HG03159 (cell line): Measurements from ENCODE around the gene CCNA1.

Source experiments
- ATAC-seq: cut with Tn5 transposase; IDR thresholded peaks from one replicate; pipeline ENCODE4 v1.9.1; 2021; ENCODE audit warnings: mild to moderate bottlenecking, moderate library complexity; ENCODE audit not compliant: unreplicated experiment

Gene CCNA1

DNA sequence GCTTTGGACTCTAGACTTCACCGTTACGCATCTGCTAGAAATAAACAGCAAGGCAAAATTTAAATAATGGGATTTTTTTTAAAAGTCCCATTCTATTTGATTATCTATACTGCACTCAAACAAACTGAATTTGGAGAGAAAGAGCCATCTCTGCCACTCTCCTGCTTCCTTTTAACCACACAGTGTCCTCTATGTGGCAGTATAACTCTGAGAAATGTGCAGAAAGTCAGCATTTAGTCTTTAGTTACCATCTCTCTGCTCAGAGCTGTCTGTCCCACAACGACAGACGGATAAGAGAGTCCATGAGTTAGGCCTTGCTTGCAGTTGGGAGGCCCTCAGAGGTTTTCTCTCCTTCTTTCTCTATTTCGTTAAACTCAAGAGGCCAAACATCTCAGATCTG is 21.2 kb downstream of the CCNA1 start:
- ATAC-seq: no peak

DNA sequence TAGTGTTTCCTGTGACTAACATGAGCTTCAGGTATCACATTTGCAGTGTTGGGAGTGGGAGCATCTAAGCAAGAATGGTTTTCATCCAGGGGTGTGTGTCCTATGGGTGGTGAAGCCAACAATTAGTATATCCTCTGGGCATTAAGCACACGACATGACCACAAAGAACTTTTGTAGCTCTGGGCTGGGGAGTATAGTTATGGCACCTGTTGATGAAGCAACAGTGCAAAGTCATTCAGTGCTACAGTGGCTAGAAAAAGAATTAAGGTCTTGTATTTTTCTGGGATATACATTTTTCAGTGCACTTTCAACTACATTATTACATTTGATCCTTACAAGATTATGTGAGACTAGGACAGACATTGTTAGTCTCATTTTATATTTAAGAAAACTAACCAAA is 21.8 kb downstream of the CCNA1 start:
- no peak for ATAC-seq

DNA sequence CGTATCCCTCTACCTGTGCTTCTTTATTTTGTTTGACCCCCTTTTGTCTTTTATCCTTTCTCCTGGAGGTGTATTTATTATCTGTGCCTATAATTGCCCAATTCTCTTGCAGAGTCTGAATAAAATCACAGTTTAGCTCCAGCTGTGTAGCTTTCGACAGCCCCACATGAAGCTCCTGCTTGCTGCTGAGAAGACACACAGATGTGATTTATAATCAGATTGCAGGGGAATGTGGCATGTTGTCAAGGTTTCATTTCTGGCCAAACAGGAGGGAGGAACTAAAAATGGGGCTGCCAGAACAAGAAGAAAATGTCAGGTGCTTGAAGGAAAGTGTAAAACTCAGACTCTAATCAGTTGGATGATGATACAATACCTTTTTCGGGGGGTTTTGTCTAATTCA is 22.7 kb downstream of the CCNA1 start:
- no peak for ATAC-seq

DNA sequence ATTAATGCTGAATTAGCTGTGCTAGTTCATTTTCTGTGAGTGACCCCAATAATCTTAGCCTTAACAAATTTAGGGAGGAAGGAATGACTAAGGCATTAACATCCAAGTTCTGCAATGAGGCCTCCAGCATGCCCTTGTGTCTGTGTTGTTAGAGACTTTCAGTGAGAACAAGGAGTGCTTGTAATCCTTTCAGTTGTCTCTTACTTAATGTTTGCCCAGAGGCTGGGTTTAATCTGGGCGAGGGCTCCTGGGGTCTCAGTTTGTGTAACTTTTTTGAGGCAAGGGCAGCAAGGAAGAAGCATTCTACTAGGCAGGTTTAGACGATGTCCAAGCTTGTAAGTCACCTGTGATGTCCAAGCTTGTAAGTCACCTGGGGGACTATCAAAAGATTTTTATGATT is 24.3 kb downstream of the CCNA1 start:
- no peak for ATAC-seq

DNA sequence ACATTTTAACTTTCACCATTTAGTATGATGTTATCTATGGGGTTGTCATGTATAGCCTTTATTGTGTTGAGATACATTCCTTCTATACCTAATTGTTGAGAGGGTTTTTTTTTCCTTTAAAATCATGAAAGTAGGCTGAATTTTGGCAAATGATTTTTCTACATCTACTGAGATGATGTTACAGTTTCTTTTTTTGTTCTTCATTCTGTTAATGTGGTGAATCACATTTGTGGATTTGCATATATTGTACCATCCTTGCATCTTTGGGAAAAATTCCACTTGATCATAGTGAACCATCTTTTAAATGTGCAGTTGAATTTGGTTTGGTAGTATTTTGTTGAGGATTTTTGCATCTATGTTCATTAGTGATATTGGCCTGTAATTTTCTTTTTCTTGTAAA is 29.2 kb downstream of the CCNA1 start:
- ATAC-seq: no peak

DNA sequence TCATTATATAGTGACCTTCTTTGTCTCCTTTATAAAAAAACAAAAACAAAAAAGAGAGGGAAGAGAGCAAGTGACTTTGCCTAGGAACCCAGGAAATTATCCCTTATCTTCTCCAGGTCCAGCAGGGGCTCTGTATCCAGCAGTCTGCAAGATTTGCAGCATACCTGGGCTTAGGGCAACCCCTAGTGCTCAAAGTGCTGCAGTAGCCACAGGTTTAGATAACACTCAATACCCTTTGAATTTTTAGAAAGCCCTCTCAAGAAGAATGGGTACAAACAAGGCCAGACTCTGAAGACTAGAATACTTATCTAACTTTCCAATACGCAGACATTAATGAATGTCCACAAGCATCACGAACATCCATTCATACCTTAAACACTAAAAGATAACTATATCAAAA is 43.2 kb downstream of the CCNA1 start:
- no peak for ATAC-seq

DNA sequence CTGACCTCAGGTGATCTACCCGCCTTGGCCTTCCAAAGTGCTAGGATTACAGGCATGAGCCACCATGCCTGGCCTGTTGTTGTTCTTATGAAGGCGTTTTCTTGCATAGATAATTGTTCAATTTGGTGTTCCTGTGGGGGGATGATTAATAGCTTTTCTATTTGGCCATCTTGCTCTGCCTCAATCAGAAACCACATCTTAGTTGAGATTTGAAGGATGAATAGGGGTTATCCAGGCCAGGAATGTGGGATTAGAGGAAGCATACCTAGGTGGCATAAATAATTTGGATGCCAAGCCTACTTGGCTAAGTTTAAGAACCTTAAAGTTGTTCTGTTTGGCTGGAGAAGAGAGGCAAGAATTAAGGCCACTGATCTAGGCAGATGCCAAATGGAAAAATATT is 44.4 kb downstream of the CCNA1 start:
- no peak for ATAC-seq

DNA sequence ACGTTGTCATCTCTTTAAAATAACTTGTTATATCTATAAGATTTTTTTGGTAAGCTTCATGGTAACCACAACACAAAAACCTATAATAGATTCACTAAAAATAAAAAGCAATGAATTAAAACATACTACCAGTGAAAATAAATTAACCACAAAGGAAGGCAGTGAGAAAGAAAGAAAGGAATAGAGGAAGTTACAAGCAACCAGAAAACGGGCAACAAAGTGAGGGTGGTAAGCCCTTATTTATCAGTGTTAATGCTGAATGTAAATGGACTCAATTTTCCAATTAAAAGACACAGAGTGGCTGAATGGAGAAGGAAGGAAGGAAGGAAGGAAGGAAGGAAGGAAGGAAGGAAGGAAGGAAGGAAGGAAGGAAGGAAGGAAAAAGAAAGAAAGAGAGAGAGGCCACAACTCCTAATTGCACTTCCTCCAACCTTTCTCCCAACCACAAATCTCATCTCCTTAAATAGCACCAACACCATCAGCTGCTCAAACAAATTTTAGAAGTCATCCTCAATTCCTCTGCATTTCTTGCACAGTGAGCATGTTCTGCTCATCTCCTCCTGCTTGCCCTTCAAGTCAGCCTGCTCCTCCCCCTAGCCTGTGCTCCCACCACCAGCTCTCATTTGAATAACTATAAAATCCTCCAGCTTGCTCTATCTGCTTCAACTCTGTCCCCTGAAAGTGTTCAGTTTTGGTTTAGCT is 48.6 kb downstream of the CCNA1 start:
- ATAC-seq: no peak

DNA sequence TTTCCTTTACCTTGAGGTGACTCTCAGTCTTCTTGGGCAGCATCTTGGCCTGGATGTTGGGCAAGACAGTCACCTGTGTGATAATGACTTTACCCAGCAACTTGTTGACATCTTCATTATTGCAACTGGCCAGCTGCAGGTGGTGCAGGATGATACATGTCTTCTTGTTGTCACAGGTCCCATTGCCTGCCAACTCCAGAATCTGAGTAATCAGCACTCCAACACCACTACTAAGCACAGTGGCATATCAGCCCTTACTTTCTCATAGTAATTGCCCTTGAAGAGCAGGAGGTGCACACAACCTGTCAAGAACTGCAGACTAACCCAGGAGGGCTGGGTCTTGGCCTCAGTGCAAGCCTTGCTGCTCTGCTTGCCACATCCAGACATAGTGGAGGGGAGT is 57.8 kb downstream of the CCNA1 start:
- ATAC-seq: no peak
